HG03439 (cell line): ENCODE measurements around the gene CENPA.
"Not testable (repeated sequence)": the region's sequence is repeated elsewhere in the genome, so short reads cannot be mapped to it uniquely, and the experiment has no call there.

Experiments used
- ATAC-seq: cut with Tn5 transposase; IDR thresholded peaks from one replicate; pipeline ENCODE4 v1.9.1; 2021; ENCODE audit warnings: mild to moderate bottlenecking, moderate library complexity; ENCODE audit not compliant: unreplicated experiment

The CENPA gene

GRCh38 chr2:26785431-26786206, at the start of gene CENPA:
Gene CENPA (plus strand): TSS chr2:26786056. CDS start chr2:26786197, 141 bp downstream.
- peak; percentile 97 for ATAC-seq

GRCh38 chr2:26737221-26737620, 48.6 kb upstream of the CENPA start:
- no peak for ATAC-seq

DNA sequence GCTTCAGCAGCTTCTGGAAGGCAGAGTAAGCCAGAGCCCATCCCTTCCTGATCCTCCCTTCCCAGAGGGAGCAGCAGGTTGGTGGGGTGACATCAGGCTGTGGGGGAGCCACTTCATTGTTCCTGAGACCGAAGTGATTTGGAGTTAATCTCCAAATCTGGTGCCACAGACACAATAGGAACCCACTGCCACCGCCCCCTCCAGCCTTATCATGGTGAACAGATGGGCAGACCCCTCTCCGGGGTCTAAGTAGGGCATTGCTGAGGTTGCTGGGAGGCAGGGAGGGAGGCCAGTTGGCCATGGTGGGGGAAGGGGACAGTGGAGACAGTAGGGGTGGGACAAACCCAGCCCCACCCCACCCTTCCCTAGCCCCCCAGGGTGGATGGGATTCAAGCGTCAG, 47.4 kb upstream of the CENPA start:
- ATAC-seq: no peak

DNA sequence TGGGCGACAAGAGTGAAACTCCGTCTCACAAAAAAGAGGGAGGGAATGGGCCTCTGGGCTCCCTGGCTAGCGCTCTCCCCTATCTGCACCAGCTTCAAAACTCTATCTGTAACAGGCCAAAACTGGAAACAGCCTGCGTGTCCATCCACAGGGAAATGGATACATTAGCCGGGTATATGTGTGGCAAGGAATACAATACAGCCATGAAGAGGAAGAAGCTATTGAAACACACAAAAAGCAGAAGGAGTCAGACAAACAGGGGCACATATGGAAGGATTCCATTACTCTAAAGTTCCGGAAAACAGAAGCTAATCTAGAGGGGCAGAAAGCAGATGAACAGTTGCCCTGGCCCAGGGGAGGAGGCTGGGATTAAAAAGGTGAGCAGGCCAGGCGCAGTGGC, 46.3 kb upstream of the CENPA start:
- ATAC-seq: no peak

GRCh38 chr2:26740346-26740745, 45.5 kb upstream of the CENPA start:
- no peak for ATAC-seq

DNA sequence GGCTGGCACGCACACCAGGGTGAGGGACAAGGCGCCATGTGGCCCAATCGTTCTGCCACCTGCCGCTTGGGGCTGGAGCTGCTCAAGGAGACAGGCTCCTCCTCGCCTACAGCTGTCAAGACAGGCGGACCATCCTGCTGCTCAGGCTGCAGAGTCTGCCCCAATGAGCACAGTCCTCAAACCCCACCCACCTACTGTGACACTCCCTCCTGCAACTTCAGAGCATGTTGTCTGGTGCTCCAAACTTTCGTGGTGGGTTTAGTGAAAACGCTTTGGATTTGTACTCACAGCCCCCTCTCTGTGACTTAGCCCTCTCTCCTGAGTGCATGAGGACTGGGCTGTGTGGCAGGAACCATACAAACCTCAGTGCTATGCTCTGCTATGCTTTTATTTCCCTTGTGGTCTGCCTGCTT, 45.0 kb upstream of the CENPA start:
- ATAC-seq: no peak

- ATAC-seq: no peak
Observed at GRCh38 chr2:26742048-26742770, 43.6 kb upstream of the CENPA start.

DNA sequence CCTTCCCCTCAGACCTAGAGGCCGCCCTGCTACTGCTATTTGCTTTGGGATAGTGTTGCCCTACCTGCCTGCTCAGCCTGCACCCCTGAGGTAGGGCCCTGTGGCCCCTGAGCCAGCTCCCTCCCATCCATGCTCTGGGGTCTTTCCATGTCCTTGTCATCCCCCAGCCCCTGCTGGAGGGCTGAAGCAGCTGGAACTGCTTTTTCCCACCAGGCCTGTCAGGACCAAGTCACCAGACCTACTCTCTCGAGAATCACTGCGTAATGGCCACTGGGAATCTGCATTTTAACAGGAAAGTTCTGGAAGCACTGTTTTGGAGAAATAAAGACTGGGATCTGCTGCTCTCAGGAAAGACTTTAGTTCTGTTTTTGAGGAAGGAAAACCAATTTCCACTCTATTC, 42.0 kb upstream of the CENPA start:
- no peak for ATAC-seq

- ATAC-seq: no peak
Observed at GRCh38 chr2:26744953-26745352, 40.9 kb upstream of the CENPA start.

GRCh38 chr2:26745609-26746327, 40.1 kb upstream of the CENPA start:
- ATAC-seq: peak; percentile 73

DNA sequence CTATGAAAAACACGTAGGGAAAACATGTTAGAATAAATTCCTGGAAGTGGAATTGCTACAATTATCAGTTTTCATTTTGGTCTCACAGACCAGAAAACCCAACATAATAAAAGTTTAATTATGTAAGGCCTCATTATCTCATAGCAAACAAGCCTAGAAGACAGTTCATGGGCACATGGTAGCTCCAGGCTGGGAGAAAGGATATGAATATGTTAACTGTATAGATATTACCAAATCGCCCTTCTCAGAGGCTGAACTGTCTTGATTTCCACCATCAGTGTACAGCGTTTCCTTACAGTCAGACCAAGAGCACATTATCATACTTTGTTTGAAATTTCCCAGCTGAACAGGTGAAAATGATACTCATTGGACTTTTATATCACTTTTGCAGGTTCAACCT, 38.9 kb upstream of the CENPA start:
- no peak for ATAC-seq

DNA sequence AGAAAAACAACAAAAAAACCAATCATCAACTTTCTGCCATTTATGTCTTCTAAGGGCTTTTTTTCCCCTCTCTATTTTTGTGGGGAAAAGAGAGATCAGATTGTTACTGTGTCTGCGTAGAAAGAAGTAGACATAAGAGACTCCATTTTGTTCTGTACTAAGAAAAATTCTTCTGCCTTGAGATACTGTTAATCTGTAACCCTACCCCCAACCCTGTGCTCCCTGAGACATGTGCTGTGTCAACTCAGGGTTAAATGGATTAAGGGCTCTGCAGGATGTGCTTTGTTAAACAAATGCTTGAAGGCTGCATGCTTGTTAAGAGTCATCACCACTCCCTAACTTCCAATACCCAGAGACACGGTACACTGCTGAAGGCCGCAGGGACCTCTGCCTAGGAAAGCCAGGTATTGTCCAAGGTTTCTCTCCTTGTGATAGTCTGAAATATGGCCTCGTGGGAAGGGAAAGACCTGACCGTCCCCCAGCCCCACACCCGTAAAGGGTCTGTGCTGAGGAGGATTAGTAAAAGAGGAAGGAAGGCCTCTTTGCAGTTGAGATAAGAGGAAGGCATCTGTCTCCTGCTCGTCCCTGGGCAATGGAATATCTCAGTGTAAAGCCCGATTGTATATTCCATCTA, 36.0 kb upstream of the CENPA start:
- not testable (repeated sequence) for ATAC-seq

GRCh38 chr2:26750467-26750866, 35.4 kb upstream of the CENPA start:
- ATAC-seq: not testable (repeated sequence)

- ATAC-seq: no peak
Observed at GRCh38 chr2:26752656-26753055, 33.2 kb upstream of the CENPA start.

DNA sequence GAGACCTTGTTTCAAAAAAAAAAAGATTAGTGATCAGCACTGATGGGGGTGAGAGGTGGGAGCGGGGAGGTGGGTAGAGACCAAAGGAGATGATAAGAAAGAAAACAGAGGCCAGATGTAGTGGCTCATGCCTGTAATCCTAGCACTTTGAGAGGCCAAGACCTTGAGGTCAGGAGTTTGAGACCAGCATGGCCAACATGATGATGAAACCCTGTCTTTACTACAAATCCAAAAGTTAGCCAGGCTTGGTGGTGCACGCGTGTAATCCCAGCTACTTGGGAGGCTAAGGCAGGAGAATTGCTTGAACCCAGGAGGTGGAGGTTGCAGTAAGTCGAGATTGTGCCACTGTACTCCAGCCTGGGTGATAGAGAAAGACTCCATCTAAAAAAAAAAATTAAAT, 31.3 kb upstream of the CENPA start:
- ATAC-seq: no peak

GRCh38 chr2:26754972-26755670, 30.7 kb upstream of the CENPA start:
- no peak for ATAC-seq

GRCh38 chr2:26756337-26756736, 29.5 kb upstream of the CENPA start:
- no peak for ATAC-seq

- peak; percentile 51 for ATAC-seq
Observed at GRCh38 chr2:26757873-26758789, 27.7 kb upstream of the CENPA start.

- ATAC-seq: no peak
Observed at GRCh38 chr2:26758790-26759321, 27.0 kb upstream of the CENPA start.
